ENCODE results near the gene ARAP3. TPM values are rescaled to one million over a fixed set of nuclear protein-coding genes. Genes with fewer than 3 reads are reported as not detected.

ARAP3 gene
- total and polyA plus RNA-seq, 9 of the 15 experiments (the other 6 are each of a cell fraction or from before 2014, with no cell fraction given) = 0.83 to 25.7 (median 6.4) TPM

DNA sequence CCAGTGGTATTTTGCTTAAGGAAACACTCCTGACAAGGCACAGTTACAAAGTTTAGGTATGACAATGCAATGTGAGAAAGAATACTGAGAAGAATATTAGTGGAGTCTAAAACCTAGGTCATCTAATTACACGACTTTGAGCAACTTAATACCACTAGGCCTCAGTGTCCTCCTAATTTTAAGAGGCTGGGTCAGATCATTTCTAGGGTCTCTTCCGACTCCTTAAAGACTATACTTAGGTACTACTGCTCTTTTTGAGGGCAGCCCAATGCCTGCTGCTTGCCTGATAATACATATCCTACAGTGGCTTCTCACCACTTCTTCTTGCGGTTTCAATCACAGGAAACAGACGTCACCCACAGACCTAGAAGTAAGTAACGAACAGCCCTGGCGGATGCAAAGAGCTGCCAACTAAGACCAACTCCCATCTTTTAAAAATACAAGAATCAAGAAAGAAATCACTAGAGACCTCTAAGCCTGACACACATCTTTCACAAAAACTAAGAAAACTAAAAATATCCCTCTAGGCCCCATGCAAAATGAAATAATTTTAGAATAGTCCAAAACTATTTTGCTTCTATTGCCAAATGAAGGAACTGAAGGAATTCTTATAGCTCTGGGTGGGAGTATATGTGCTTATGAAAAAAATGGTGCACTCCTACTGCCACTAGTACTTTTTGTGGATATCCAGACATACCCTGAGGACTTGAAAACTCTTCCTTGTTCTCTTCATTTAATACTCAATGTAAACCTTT lies 76.3 kb downstream of the ARAP3 start (continued):
- TF ChIP-seq, protein P1, sequence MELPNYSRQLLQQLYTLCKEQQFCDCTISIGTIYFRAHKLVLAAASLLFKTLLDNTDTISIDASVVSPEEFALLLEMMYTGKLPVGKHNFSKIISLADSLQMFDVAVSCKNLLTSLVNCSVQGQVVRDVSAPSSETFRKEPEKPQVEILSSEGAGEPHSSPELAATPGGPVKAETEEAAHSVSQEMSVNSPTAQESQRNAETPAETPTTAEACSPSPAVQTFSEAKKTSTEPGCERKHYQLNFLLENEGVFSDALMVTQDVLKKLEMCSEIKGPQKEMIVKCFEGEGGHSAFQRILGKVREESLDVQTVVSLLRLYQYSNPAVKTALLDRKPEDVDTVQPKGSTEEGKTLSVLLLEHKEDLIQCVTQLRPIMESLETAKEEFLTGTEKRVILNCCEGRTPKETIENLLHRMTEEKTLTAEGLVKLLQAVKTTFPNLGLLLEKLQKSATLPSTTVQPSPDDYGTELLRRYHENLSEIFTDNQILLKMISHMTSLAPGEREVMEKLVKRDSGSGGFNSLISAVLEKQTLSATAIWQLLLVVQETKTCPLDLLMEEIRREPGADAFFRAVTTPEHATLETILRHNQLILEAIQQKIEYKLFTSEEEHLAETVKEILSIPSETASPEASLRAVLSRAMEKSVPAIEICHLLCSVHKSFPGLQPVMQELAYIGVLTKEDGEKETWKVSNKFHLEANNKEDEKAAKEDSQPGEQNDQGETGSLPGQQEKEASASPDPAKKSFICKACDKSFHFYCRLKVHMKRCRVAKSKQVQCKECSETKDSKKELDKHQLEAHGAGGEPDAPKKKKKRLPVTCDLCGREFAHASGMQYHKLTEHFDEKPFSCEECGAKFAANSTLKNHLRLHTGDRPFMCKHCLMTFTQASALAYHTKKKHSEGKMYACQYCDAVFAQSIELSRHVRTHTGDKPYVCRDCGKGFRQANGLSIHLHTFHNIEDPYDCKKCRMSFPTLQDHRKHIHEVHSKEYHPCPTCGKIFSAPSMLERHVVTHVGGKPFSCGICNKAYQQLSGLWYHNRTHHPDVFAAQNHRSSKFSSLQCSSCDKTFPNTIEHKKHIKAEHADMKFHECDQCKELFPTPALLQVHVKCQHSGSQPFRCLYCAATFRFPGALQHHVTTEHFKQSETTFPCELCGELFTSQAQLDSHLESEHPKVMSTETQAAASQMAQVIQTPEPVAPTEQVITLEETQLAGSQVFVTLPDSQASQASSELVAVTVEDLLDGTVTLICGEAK (IDR thresholded peaks at IDR 0.05) = no peak
- TF ChIP-seq, protein P1 (CRISPR knock-in tag; IDR thresholded peaks at IDR 0.05) = no peak
- TF ChIP-seq KLF13 (tag; IDR thresholded peaks at IDR 0.05; ENCODE audit: borderline replicate concordance, low read depth) (no peak), MECOM (CRISPR knock-in tag; IDR thresholded peaks at IDR 0.05) (no peak), SNRNP70 (optimal IDR thresholded peaks at IDR 0.05; ENCODE audit: low read depth, low read length) (no peak), XRCC3 (IDR thresholded peaks at IDR 0.05) (0 out of 2 replicates have a peak, but pooled peaks have one; percentile 14), ZNF24 (IDR thresholded peaks at IDR 0.05) (peak; percentile 33; the same call in 1 of the 2 replicates), CHCHD3 (CRISPR knock-in tag; IDR thresholded peaks at IDR 0.05) (no peak), ZNF140 (CRISPR knock-in tag; IDR thresholded peaks at IDR 0.05) (no peak), ZC3H8 (IDR thresholded peaks at IDR 0.05) (no peak), NR2C1 (IDR thresholded peaks at IDR 0.05) (no peak), NR2C1 (tag; IDR thresholded peaks at IDR 0.05) (no peak)
- TF ChIP-seq, protein P2, sequence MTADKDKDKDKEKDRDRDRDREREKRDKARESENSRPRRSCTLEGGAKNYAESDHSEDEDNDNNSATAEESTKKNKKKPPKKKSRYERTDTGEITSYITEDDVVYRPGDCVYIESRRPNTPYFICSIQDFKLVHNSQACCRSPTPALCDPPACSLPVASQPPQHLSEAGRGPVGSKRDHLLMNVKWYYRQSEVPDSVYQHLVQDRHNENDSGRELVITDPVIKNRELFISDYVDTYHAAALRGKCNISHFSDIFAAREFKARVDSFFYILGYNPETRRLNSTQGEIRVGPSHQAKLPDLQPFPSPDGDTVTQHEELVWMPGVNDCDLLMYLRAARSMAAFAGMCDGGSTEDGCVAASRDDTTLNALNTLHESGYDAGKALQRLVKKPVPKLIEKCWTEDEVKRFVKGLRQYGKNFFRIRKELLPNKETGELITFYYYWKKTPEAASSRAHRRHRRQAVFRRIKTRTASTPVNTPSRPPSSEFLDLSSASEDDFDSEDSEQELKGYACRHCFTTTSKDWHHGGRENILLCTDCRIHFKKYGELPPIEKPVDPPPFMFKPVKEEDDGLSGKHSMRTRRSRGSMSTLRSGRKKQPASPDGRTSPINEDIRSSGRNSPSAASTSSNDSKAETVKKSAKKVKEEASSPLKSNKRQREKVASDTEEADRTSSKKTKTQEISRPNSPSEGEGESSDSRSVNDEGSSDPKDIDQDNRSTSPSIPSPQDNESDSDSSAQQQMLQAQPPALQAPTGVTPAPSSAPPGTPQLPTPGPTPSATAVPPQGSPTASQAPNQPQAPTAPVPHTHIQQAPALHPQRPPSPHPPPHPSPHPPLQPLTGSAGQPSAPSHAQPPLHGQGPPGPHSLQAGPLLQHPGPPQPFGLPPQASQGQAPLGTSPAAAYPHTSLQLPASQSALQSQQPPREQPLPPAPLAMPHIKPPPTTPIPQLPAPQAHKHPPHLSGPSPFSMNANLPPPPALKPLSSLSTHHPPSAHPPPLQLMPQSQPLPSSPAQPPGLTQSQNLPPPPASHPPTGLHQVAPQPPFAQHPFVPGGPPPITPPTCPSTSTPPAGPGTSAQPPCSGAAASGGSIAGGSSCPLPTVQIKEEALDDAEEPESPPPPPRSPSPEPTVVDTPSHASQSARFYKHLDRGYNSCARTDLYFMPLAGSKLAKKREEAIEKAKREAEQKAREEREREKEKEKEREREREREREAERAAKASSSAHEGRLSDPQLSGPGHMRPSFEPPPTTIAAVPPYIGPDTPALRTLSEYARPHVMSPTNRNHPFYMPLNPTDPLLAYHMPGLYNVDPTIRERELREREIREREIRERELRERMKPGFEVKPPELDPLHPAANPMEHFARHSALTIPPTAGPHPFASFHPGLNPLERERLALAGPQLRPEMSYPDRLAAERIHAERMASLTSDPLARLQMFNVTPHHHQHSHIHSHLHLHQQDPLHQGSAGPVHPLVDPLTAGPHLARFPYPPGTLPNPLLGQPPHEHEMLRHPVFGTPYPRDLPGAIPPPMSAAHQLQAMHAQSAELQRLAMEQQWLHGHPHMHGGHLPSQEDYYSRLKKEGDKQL (CRISPR knock-in tag; IDR thresholded peaks at IDR 0.05; ENCODE audit: borderline replicate concordance) = no peak
- TF ChIP-seq, protein P3, sequence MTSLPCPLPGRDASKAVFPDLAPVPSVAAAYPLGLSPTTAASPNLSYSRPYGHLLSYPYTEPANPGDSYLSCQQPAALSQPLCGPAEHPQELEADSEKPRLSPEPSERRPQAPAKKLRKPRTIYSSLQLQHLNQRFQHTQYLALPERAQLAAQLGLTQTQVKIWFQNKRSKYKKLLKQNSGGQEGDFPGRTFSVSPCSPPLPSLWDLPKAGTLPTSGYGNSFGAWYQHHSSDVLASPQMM (CRISPR knock-in tag; IDR thresholded peaks at IDR 0.05) = no peak

Measured in K562 (cell line).